Vagina (tissue), 2 donors: ENCODE measurements around the gene TGFB1I1. TPM values are rescaled to one million over a fixed set of nuclear protein-coding genes. Genes with fewer than 3 reads are reported as not detected.
"Not testable (repeated sequence)": the region's sequence is repeated elsewhere in the genome, so short reads cannot be mapped to it uniquely, and the experiment has no call there.

Experiments
- DNase-seq, 2 donors: peaks; one replicate each; pipeline ENCODE4 v3.0.0-alpha.2; 2017; ENCODE audit errors: extremely low spot score in 2 of 2
- H3K27ac ChIP-seq: fragments of 200-600 bp; sonication (generic); one replicate; pipeline ENCODE4 v1.5.1; 2019
- H3K27me3 ChIP-seq: fragments of 200-600 bp; sonication (generic); one replicate; pipeline ENCODE4 v1.5.1; 2019
- H3K36me3 ChIP-seq, 2 donors: fragments of 200-600 bp; sonication (generic); one replicate each; pipeline ENCODE4 v1.5.1; 2017 to 2019
- H3K4me1 ChIP-seq: fragments of 200-600 bp; sonication (generic); one replicate; pipeline ENCODE4 v1.5.1; 2019
- H3K4me3 ChIP-seq, 2 donors: fragments of 200-600 bp; sonication (generic); 1 replicate in 1 of 2; 2 replicates in 1 of 2; pipeline ENCODE4 v1.5.1; 2016 to 2019
- H3K9me3 ChIP-seq: fragments of 200-600 bp; sonication (generic); one replicate; pipeline ENCODE4 v1.5.1; 2019
- CTCF ChIP-seq, 3 experiments: fragments of 450-650 bp in 2 of 3; fragments of 200-600 bp in 1 of 3; sonication (generic) in 1 of 3; IDR thresholded peaks; one replicate each; pipeline ENCODE4 v1.5.1; 2017 to 2019; ENCODE audit warnings: antibody characterized with exemption in 3 of 3, mild to moderate bottlenecking in 2 of 3, moderate library complexity in 2 of 3
- POLR2A ChIP-seq, 2 donors: fragments of 450-650 bp; IDR thresholded peaks; one replicate each; pipeline ENCODE4 v1.6.1; 2017; ENCODE audit warnings: antibody characterized with exemption in 2 of 2, mild to moderate bottlenecking in 2 of 2, moderate library complexity in 2 of 2
- POLR2AphosphoS5 ChIP-seq, 2 donors: sonication (generic); formaldehyde crosslinking; IDR thresholded peaks; one replicate each; pipeline ENCODE4 v1.9.0; 2017; ENCODE audit warnings: antibody characterized with exemption in 2 of 2, mild to moderate bottlenecking in 2 of 2, low read depth in 1 of 2; ENCODE audit not compliant: insufficient read depth in 1 of 2
- intact Hi-C: fragments of 100-400 bp; cut with DNase I; formaldehyde crosslinking; loops from one replicate; pipeline ENCODE4 v1.15.1; 2023
- total RNA-seq: library from RNA; depleted of rRNA; stranded (reverse); fragments of >200 nt; gene quantifications from one replicate; pipeline ENCODE4 v1.2.3, GENCODE V29; 2016

TGFB1I1 gene
- total RNA-seq, 1 donor from 2014 or later, result 114 TPM

- no peaks in the 10 kb centered on the region for H3K36me3 ChIP-seq
- H3K9me3 ChIP-seq, result no peaks in the 10 kb centered on the region
- intact Hi-C loops, result no loop called here
- H3K4me3 ChIP-seq, result no peak overlapping the region
- no peaks in the 10 kb centered on the region for H3K27me3 ChIP-seq
- H3K4me1 ChIP-seq, result peaks cover 14% of the 10 kb centered on the region
- no peak overlapping the region for H3K27ac ChIP-seq
- DNase-seq, result no peak
- no peak for TF ChIP-seq POLR2AphosphoS5 (IDR thresholded peaks at IDR 0.05; ENCODE audit: insufficient read depth in 1 of 2, low read depth in 1 of 2)
- TF ChIP-seq POLR2A (IDR thresholded peaks at IDR 0.05), result no peak
- no peak for TF ChIP-seq CTCF (IDR thresholded peaks at IDR 0.05)
Measured at GRCh38 chr16:31513884-31514283, 41.9 kb downstream of the TGFB1I1 start.

- no peaks in the 10 kb centered on the region for H3K36me3 ChIP-seq
- no peak overlapping the region for H3K4me3 ChIP-seq
- DNase-seq, result no peak
- no peaks in the 10 kb centered on the region for H3K27me3 ChIP-seq
- H3K4me1 ChIP-seq, result no peaks in the 10 kb centered on the region
- intact Hi-C loops, result no loop called here
- no peak overlapping the region for H3K27ac ChIP-seq
- TF ChIP-seq CTCF (IDR thresholded peaks at IDR 0.05) (no peak), POLR2AphosphoS5 (IDR thresholded peaks at IDR 0.05; ENCODE audit: insufficient read depth in 1 of 2, low read depth in 1 of 2) (no peak), POLR2A (IDR thresholded peaks at IDR 0.05) (no peak)
- no peaks in the 10 kb centered on the region for H3K9me3 ChIP-seq
Measured at GRCh38 chr16:31517800-31518402, 45.9 kb downstream of the TGFB1I1 start.

GRCh38 chr16:31519759-31520431 lies 47.9 kb downstream of the TGFB1I1 start:
- no peak overlapping the region for H3K27ac ChIP-seq
- no peaks in the 10 kb centered on the region for H3K9me3 ChIP-seq
- no peaks in the 10 kb centered on the region for H3K4me1 ChIP-seq
- no peaks in the 10 kb centered on the region for H3K36me3 ChIP-seq
- intact Hi-C loops, result no loop called here
- H3K4me3 ChIP-seq, result no peak overlapping the region
- H3K27me3 ChIP-seq, result no peaks in the 10 kb centered on the region
- DNase-seq, result no peak
- no peak for TF ChIP-seq POLR2AphosphoS5 (IDR thresholded peaks at IDR 0.05; ENCODE audit: insufficient read depth in 1 of 2, low read depth in 1 of 2)
- no peak for TF ChIP-seq POLR2A (IDR thresholded peaks at IDR 0.05)
- TF ChIP-seq CTCF (IDR thresholded peaks at IDR 0.05), result no peak

- Histone ChIP-seq H3K4me1 (no peaks in the 10 kb centered on the region), H3K9me3 (no peaks in the 10 kb centered on the region), H3K4me3 (no peak overlapping the region), H3K27me3 (no peaks in the 10 kb centered on the region), H3K36me3 (no peaks in the 10 kb centered on the region), H3K27ac (no peak overlapping the region)
- intact Hi-C loops, result no loop called here
- TF ChIP-seq POLR2A (IDR thresholded peaks at IDR 0.05) (no peak), CTCF (IDR thresholded peaks at IDR 0.05) (no peak), POLR2AphosphoS5 (IDR thresholded peaks at IDR 0.05; ENCODE audit: insufficient read depth in 1 of 2, low read depth in 1 of 2) (no peak)
- DNase-seq, result no peak
Measured at GRCh38 chr16:31521368-31521767, 49.4 kb downstream of the TGFB1I1 start.

DNA sequence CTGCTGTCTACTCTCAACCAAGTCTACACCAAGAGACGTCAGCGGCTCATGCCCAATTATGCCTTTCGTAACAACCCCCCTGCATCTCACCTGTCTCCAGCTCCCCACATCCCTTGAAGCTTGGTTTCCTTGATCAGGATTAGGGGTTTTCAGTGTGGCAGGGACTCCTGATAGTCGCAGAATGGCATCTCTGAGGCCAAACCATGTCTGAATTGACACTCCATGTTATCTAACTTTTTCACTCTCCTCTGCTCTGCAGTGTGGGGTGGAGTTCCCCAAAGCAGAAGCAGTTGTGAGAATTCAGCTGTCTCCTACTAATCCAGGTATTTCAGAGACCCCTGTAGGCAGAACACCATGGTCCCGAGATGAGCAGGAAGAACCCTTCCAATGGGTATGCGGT lies 50.1 kb downstream of the TGFB1I1 start:
- Histone ChIP-seq H3K27ac (no peak overlapping the region), H3K9me3 (no peaks in the 10 kb centered on the region), H3K4me3 (no peak overlapping the region), H3K4me1 (no peaks in the 10 kb centered on the region), H3K27me3 (no peaks in the 10 kb centered on the region), H3K36me3 (no peaks in the 10 kb centered on the region)
- no peak for DNase-seq
- intact Hi-C loops, result no loop called here
- no peak for TF ChIP-seq CTCF (IDR thresholded peaks at IDR 0.05)
- no peak for TF ChIP-seq POLR2AphosphoS5 (IDR thresholded peaks at IDR 0.05; ENCODE audit: insufficient read depth in 1 of 2, low read depth in 1 of 2)
- TF ChIP-seq POLR2A (IDR thresholded peaks at IDR 0.05), result no peak

GRCh38 chr16:31523768-31524167 lies 51.8 kb downstream of the TGFB1I1 start:
- intact Hi-C loops, DNase-seq, H3K4me3 ChIP-seq, H3K4me1 ChIP-seq, H3K36me3 ChIP-seq, H3K27me3 ChIP-seq, H3K27ac ChIP-seq, H3K9me3 ChIP-seq: not testable (repeated sequence)
